PC-9 (cell line): Measurements from ENCODE around the gene DESI1.

Experiments
- CTCF ChIP-seq: fragments of 200-600 bp; sonication (generic); conservative IDR thresholded peaks from 2 replicates; pipeline ENCODE4 v1.6.1; 2017; ENCODE audit warnings: mixed run types, antibody characterized with exemption, mild to moderate bottlenecking, moderate library complexity
- EZH2 ChIP-seq: fragments of 200-600 bp; sonication (generic); IDR thresholded peaks from 2 replicates; pipeline ENCODE4 v1.8.0; 2017; ENCODE audit warnings: antibody characterized with exemption, low read depth

DNA sequence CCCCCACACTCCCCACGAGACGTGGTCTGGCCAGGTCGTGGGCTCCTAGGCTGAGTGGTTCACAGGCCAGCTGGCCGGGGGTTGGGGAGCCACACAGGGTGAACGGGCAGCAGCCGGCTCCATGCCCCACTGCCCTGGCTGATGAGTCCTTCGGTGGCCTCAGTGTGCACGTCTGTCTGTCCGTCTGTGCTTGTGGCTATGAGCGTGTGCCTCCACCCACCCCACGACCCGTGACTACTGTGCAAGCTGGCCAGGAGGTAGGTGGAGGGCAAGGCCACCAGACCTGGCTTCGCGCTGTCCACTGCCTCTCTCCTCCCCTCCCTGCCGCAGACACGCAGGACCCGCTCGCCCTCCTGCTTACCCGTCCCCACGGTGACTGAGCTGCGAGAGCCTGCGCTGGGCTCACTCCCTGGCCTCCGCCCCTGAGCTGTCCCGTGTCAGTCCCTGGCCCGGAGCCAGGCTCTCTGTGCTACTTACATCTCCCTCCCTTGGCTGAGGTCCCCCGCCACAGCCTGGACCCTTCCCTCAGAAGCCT, 45.9 kb downstream of the DESI1 start:
- no peak for TF ChIP-seq CTCF
- TF ChIP-seq EZH2 = no peak
